GM21515 (cell line): ENCODE measurements around the gene GOLGA8J.
"Not testable (repeated sequence)": the region's sequence is repeated elsewhere in the genome, so short reads cannot be mapped to it uniquely, and the experiment has no call there.

Source experiments
- ATAC-seq: cut with Tn5 transposase; IDR thresholded peaks from one replicate; pipeline ENCODE4 v1.9.1; 2021; ENCODE audit not compliant: unreplicated experiment

Gene GOLGA8J

GRCh38 chr15:30072630-30073029, 10.1 kb upstream of the GOLGA8J start:
- ATAC-seq = no peak

DNA sequence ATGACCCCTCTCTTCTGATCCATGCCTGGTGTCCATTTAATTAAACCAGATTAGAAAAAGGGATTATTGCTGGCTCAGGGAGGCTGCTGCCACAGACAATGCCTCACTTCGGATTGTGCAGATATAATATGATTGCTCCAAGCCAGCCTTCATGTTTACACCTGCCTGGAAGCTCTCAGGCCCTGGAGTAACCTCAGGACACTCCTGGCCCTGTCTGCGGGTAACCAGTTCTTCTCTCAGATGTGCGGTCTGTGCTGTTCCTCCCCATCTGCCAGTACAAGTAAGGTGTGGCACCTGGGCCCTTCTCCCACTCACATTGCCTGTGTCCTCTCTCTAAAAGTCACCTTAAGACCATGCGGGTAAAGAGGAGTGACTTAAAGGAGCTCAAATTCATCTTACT, 8.8 kb upstream of the GOLGA8J start:
- no peak for ATAC-seq

- not testable (repeated sequence) for ATAC-seq
Measured at GRCh38 chr15:30080816-30081215, 1.9 kb upstream of the GOLGA8J start.

- not testable (repeated sequence) for ATAC-seq
Measured at GRCh38 chr15:30097827-30098226, 15.1 kb downstream of the GOLGA8J start.

GRCh38 chr15:30102890-30103289, 20.1 kb downstream of the GOLGA8J start:
- ATAC-seq = not testable (repeated sequence)

- not testable (repeated sequence) for ATAC-seq
Measured at GRCh38 chr15:30103941-30104507, 21.3 kb downstream of the GOLGA8J start.

GRCh38 chr15:30110591-30110990, 27.8 kb downstream of the GOLGA8J start:
- not testable (repeated sequence) for ATAC-seq

DNA sequence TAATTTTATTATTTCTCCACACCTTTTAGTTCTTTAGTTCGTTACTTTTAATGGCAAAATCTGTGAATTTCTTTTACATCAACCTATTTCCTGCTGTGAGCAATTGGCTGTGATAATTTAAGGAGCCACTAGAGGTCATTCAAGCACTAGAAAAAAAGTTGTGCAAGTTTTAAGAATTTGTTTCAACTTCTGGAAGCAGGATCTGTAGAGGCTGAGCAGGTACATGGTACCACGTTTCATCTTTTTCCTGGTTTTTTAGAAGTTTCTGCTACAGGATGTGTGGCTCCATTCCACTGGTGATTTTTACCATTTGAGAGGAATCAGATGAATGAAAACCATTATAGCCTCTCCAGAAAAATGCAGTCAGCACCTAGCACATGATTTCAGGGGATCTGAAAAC, 47.3 kb downstream of the GOLGA8J start:
- ATAC-seq = not testable (repeated sequence)

GRCh38 chr15:30134751-30135150, 52.0 kb downstream of the GOLGA8J start, which contains the start of gene GOLGA8T:
TSS of gene GOLGA8T (plus strand) at chr15:30135051. CDS start at chr15:30135149, 98 bp downstream.
- ATAC-seq = not testable (repeated sequence)
